Stimulated activated CD8-positive, alpha-beta memory T cell treated with anti-CD3 and anti-CD28 coated beads, Interleukin-4, amount 100 ng/mL, for 24 hours (primary cell): ENCODE data around the gene PVR.
A peak's percentile ranks its signal among the peaks of the same experiment; 100 is the strongest.
"Not testable (repeated sequence)": the region's sequence is repeated elsewhere in the genome, so short reads cannot be mapped to it uniquely, and the experiment has no call there.

Source experiments
- DNase-seq: peaks from one replicate; pipeline ENCODE4 v3.0.0-alpha.2; 2020; ENCODE audit warnings: low read depth

PVR gene

GRCh38 chr19:44645407-44646048 lies 1.8 kb downstream of the PVR start:
- no peak for DNase-seq

DNA sequence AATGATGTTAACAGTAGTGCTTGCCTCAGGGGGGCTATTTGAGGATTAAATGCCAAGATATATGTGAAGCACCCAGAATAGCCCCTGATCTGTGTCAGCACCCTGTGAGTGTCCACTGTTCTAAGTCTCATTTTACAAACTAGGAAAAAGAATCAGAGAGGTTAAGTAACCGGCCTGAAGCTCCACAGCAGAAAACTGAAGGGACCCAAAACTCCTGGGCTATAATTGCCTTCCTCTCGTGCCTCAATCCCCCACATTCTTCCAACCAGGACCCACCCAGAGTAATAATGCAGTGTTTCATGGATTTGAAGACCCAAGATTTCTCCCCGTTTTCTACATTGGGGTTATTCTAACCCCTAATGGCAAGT lies 2.3 kb downstream of the PVR start:
- DNase-seq: no peak

- no peak for DNase-seq
Observed at GRCh38 chr19:44647144-44647543, 3.4 kb downstream of the PVR start.

GRCh38 chr19:44648631-44649251 lies 5.0 kb downstream of the PVR start:
- no peak for DNase-seq

DNA sequence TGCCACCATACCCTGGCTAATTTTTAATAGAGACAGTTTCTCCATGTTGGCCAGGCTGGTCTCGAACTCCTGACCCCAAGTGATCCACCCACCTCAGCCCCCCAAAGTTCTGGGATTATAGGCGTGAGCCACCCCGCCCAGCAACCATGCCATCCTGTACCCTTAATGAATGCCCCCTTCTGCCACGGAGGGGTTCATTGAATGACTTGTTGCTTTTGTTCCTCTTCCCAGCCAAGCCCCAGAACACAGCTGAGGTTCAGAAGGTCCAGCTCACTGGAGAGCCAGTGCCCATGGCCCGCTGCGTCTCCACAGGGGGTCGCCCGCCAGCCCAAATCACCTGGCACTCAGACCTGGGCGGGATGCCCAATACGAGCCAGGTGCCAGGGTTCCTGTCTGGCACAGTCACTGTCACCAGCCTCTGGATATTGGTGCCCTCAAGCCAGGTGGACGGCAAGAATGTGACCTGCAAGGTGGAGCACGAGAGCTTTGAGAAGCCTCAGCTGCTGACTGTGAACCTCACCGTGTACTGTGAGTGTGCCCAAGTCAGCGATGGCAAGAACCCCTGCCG lies 6.0 kb downstream of the PVR start:
- DNase-seq: no peak

DNA sequence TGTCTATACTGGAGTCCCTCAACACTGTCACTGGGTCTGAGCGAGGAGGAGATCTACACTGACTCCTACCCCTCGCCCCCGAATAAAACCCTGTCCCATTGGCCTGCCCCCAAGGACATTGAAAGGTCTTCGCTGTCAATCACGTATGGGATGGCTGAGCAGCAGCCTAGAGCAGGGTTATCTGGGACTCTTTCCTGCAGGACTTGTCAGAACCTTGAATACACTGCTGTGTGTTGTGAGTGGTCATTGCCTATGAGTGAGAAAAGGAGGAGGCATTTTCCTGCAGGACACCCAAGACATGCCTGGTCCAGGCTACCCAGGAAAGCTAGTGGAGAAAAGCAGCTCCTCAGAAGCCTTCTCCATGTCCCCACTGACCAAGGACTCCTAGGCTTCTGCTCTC lies 9.6 kb downstream of the PVR start:
- DNase-seq: no peak

DNA sequence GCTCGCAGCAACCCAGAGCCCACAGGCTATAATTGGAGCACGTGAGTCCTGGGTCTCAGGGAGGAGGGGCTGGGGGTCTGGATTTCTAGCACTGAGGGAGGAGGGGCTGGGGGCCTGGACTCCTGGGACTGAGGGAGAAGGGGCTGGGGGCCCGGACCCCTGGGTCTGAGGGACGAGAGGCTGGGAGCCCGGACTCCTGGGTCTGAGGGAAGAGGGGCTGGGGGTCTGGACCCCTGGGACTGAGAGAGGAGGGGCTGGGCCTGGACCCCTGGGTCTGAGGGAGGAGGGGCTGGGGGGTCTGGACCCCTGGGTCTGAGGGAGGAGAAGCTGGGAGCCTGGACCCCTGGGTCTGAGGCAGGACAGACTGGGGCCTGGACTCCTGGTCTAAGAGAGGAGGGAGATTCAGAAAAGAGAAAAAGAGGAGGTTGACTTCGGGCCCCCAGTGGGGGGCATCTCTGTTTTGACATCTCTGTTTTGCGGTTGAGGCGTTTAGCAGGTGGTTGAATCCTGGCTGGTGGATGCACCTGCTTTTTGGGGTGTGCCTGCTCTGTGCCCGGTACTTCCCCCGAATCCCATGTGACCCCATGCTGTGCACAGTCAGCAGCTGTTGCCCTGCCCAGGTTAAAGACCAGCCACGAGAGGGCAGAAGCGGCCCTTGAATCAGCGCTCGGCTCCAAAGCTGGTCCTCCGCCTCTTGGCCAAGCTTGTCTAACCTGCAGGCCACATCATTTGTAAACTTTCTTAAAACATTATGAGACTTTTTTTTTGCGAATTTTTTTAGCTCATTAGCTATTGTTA lies 10.5 kb downstream of the PVR start:
- peak; percentile 50 for DNase-seq

DNA sequence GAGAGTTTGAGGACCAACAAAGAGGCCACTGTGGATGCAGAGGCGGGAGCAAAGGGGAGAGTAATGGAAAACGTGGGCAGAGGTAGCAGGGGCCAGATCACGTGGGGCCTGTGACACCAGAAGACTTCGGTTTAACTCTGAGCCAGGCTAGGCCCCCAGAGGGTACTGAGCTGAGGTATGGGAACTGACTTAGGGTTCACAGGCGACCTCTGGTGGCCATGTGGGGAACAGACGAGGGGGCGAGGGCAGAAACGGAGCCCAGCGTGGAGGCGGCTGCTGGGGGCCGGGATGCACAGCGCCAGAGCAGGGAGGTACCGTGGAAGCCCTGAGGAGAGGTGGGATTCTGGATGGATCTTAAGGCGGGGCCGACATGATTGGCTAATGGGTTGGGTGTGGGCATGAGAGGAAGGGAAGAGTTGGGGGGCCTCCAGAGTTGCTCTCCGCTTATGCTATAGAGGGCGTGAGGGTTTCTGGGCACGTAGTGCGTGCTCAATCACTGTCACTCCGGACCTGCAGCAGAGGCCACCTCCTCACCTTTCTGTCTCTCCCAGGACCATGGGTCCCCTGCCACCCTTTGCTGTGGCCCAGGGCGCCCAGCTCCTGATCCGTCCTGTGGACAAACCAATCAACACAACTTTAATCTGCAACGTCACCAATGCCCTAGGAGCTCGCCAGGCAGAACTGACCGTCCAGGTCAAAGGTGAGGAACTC lies 13.7 kb downstream of the PVR start:
- peak; percentile 55 for DNase-seq

DNA sequence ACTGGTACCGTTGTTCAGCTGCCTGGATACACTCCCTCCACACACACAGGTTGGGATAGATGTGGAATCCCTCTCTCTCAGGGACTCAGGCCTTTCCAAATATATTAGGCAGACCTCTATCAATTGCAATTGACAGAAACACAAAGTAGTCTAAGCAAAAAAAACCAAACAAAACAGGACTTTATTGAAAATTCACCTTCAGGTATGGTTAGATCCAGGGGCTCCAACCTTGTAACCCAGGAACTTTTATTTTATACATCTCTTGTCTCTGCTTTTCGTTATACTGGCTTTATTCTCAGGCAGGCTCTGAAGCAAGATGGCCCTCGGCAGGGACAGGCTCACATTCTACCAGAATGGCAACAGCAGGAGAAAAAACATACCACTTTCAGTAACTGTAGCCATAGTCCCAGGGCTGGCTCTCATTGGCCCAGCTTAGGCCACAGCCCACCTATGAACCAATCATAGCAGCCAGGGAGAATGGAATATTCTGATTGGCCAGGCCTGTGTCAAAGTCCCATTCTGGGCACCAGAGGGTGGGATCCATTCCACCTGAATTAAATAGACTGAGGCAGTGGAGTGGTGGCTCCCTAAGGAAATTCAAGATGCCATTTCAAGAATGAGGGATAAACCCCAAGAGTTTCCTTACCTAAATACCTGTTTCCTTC lies 14.5 kb downstream of the PVR start:
- no peak for DNase-seq

DNA sequence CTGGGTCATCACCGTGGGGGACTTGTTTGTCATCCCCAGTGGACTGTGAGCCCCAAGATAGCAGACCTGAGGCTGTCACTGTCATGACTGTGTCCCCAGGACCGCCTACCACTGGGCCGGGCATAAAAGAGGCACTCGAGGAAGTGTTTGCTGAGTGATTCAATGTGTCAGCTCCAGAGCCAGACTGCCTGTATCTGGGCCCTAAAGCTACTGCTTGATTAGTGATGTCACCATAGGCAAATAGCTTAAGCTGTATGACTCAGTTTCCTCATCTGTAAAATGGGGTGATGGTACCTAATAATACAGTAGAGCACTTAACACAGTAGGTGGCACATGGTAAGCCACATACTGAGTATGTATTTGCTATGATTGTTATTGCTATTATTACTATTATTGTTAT lies 16.4 kb downstream of the PVR start:
- no peak for DNase-seq

GRCh38 chr19:44661205-44661604 lies 17.5 kb downstream of the PVR start:
- no peak for DNase-seq

DNA sequence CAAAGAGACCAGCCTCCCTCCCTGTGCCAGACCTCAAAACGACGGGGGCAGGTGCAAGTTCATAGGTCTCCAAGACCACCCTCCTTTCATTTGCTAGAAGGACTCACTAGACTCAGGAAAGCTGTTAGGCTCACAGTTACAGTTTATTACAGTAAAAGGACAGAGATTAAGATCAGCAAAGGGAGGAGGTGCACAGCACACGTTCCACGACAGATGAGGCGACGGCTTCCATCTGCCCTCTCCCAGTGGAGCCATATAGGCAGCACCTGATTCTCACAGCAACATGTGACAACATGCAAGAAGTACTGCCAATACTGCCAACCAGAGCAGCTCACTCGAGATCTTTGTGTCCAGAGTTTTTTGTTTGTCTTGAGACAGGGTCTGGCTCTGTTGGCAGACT lies 18.2 kb downstream of the PVR start:
- DNase-seq: no peak

GRCh38 chr19:44662691-44663385 lies 19.1 kb downstream of the PVR start:
- DNase-seq: no peak

DNA sequence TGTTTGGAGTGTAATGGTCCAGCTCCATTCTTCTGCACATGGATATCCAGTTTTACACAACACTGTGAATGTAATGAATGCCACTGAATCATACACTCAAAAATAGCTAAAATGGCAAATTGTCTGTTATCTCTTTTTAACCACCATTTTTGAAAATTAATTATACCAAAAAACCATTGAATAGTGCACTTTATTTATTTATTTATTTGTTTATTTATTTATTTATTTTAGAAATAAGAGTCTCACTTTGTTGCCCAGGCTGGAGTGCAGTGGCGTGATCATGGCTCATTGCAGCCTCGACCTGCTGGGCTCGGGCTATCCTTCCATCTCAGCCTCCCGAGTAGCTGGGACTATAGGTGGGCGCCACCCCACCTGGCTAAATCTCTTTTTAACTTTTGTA lies 20.3 kb downstream of the PVR start:
- no peak for DNase-seq

GRCh38 chr19:44664976-44665375 lies 21.3 kb downstream of the PVR start:
- no peak for DNase-seq

- DNase-seq: no peak
Observed at GRCh38 chr19:44666852-44667556, 23.3 kb downstream of the PVR start.

- no peak for DNase-seq
Observed at GRCh38 chr19:44668985-44669764, 25.5 kb downstream of the PVR start.

DNA sequence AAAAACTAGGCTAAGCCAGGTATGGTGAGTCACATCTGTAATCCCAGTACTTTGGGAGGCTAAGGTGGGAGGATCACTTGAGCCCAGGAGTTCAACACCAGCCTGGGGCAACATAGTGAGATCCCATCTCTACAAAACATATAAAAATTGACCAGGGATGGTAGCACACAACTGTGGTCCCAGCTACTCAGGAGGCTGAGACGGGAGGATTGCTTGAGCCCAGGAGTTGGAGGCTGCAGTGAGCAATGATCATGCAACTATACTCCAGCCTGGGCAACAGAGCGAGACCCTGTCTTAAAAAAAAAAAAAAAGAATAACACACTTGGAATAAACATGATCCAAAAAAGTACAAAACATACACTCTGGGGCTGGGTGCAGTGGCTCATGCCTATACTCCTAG lies 26.3 kb downstream of the PVR start:
- not testable (repeated sequence) for DNase-seq

GRCh38 chr19:44671400-44671799 lies 27.7 kb downstream of the PVR start, which contains the start of gene CEACAM19:
Gene CEACAM19, plus strand, starts transcription at chr19:44671482. Its CDS starts 450 bp downstream, at chr19:44671932.
- no peak for DNase-seq

DNA sequence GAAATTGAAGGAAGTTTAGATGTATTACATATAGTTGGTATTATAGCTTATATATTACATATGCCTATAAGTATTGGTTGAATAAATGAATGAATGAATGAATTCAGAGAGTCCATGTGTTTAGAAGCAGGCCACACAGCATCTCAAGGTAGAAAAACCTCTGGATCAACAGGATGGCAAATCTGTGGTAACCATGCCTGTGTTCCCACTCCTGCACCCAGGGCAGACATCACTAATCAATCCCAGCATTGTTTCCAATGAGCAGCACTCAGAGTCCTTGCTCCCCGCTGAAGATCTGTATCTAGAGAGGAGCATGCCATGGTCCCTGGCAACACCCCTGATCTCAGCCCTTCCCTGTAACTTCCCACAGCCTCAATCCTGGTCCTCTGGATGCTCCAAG lies 28.5 kb downstream of the PVR start:
- no peak for DNase-seq
